ENCODE data around the gene SCN2B. TPM values are rescaled to one million over a fixed set of nuclear protein-coding genes. Genes with fewer than 3 reads are reported as not detected.

SCN2B gene
- total RNA-seq, 1 experiment from 2014 or later = not detected

DNA sequence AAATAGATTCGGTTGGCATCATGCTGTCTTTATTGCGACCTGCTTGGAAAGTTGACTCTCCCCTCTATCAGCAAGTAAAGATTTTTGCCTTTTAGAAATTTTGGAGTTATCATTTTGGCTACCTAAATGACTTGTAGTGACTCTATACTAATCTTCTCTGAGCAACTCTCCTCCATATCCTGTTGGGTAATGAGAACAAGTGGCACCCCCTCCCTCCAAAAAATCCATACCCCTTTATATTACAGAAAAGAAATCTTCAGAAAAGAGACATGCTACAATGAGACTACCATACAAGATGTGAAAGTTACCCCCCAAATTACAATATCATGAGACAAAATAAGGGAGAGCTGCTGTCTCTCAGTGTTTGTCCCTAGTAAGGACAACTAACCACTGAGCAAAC lies 47.1 kb upstream of the SCN2B start:
- no peak for TF ChIP-seq EZH2 (IDR thresholded peaks at IDR 0.05; ENCODE audit: borderline replicate concordance, low read depth, low read length, poor library complexity, severe bottlenecking)
- TF ChIP-seq, protein P1, sequence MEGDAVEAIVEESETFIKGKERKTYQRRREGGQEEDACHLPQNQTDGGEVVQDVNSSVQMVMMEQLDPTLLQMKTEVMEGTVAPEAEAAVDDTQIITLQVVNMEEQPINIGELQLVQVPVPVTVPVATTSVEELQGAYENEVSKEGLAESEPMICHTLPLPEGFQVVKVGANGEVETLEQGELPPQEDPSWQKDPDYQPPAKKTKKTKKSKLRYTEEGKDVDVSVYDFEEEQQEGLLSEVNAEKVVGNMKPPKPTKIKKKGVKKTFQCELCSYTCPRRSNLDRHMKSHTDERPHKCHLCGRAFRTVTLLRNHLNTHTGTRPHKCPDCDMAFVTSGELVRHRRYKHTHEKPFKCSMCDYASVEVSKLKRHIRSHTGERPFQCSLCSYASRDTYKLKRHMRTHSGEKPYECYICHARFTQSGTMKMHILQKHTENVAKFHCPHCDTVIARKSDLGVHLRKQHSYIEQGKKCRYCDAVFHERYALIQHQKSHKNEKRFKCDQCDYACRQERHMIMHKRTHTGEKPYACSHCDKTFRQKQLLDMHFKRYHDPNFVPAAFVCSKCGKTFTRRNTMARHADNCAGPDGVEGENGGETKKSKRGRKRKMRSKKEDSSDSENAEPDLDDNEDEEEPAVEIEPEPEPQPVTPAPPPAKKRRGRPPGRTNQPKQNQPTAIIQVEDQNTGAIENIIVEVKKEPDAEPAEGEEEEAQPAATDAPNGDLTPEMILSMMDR (conservative IDR thresholded peaks at IDR 0.05; ENCODE audit: low read depth, low read length) = no peak
- ChIA-PET CTCF (no interaction called here), POLR2A (ENCODE audit: low non-redundant PET) (no interaction called here)
- no TSS peak for BruUV-seq (replicated peaks)
- DNase-seq (ENCODE audit: low spot score) = no peak
- no peaks in the 10 kb centered on the region for H3K4me1 ChIP-seq (ENCODE audit: insufficient read depth, low read length, poor library complexity, severe bottlenecking)
- peaks cover 77% of the 10 kb centered on the region for H3K27me3 ChIP-seq (replicated peaks; ENCODE audit: insufficient read depth, low read depth, low read length, poor library complexity)
- H3K27ac ChIP-seq (ENCODE audit: low read depth, low read length, poor library complexity, severe bottlenecking) = no peak overlapping the region
- no peaks in the 10 kb centered on the region for H3K9me3 ChIP-seq (ENCODE audit: low read depth, low read length, poor library complexity, severe bottlenecking)
- H3K36me3 ChIP-seq (ENCODE audit: insufficient read depth, low read length, poor library complexity, severe bottlenecking) = no peaks in the 10 kb centered on the region
- intact Hi-C loops (cut with micrococcal nuclease; ENCODE audit: unreplicated experiment) = no loop called here
- H3K4me3 ChIP-seq (ENCODE audit: low read depth, low read length, poor library complexity, severe bottlenecking) = no peak overlapping the region

GRCh38 chr11:118222437-118222836 lies 46.0 kb upstream of the SCN2B start:
- H3K4me3 ChIP-seq (ENCODE audit: low read depth, low read length, poor library complexity, severe bottlenecking) = no peak overlapping the region
- H3K9me3 ChIP-seq (ENCODE audit: low read depth, low read length, poor library complexity, severe bottlenecking) = no peaks in the 10 kb centered on the region
- no peak for DNase-seq (ENCODE audit: low spot score)
- H3K27me3 ChIP-seq (replicated peaks; ENCODE audit: insufficient read depth, low read depth, low read length, poor library complexity) = peaks cover 72% of the 10 kb centered on the region
- intact Hi-C loops (cut with micrococcal nuclease; ENCODE audit: unreplicated experiment) = no loop called here
- H3K27ac ChIP-seq (ENCODE audit: low read depth, low read length, poor library complexity, severe bottlenecking) = no peak overlapping the region
- TF ChIP-seq EZH2 (IDR thresholded peaks at IDR 0.05; ENCODE audit: borderline replicate concordance, low read depth, low read length, poor library complexity, severe bottlenecking) = no peak
- TF ChIP-seq, protein P1 (conservative IDR thresholded peaks at IDR 0.05; ENCODE audit: low read depth, low read length) = no peak
- CTCF ChIA-PET = interaction anchor here (0.6 kb wide), 1 partner anchor 17 kb away, joined by 3 read pairs; no protein-coding TSS in a partner anchor
- H3K36me3 ChIP-seq (ENCODE audit: insufficient read depth, low read length, poor library complexity, severe bottlenecking) = no peaks in the 10 kb centered on the region
- no peaks in the 10 kb centered on the region for H3K4me1 ChIP-seq (ENCODE audit: insufficient read depth, low read length, poor library complexity, severe bottlenecking)
- no TSS peak for BruUV-seq (replicated peaks)
- POLR2A ChIA-PET (ENCODE audit: low non-redundant PET) = no interaction called here

- TF ChIP-seq, protein P1 (conservative IDR thresholded peaks at IDR 0.05; ENCODE audit: low read depth, low read length) = no peak
- ChIA-PET POLR2A (ENCODE audit: low non-redundant PET) (no interaction called here), CTCF (no interaction called here)
- intact Hi-C loops (cut with micrococcal nuclease; ENCODE audit: unreplicated experiment) = no loop called here
- BruUV-seq (replicated peaks) = no TSS peak
- H3K4me3 ChIP-seq (ENCODE audit: low read depth, low read length, poor library complexity, severe bottlenecking) = no peak overlapping the region
- H3K9me3 ChIP-seq (ENCODE audit: low read depth, low read length, poor library complexity, severe bottlenecking) = no peaks in the 10 kb centered on the region
- H3K4me1 ChIP-seq (ENCODE audit: insufficient read depth, low read length, poor library complexity, severe bottlenecking) = no peaks in the 10 kb centered on the region
- H3K27me3 ChIP-seq (replicated peaks; ENCODE audit: insufficient read depth, low read depth, low read length, poor library complexity) = peaks cover 68% of the 10 kb centered on the region
- H3K27ac ChIP-seq (ENCODE audit: low read depth, low read length, poor library complexity, severe bottlenecking) = no peak overlapping the region
- no peaks in the 10 kb centered on the region for H3K36me3 ChIP-seq (ENCODE audit: insufficient read depth, low read length, poor library complexity, severe bottlenecking)
- no peak for DNase-seq (ENCODE audit: low spot score)
These were observed 45.0 kb upstream of the SCN2B start for GRCh38 chr11:118221419-118221818.

Data from A673 (cell line).